H1 (cell line): ENCODE measurements around the gene TIMP4. TPM values are rescaled to one million over a fixed set of nuclear protein-coding genes. Genes with fewer than 3 reads are reported as not detected.

Source experiments
- CTCF ChIA-PET: fragments of 300-600 bp; sonication (Branson Sonifier 250); formaldehyde crosslinking; loops from one replicate; lab custom pipeline; 2021; ENCODE audit not compliant: partially characterized antibody; lab: Charles Lee
- POLR2A ChIA-PET: fragments of 300-600 bp; sonication (Branson Sonifier 250); formaldehyde crosslinking; loops from one replicate; lab custom pipeline; 2021; ENCODE audit warnings: inconsistent platforms; ENCODE audit not compliant: partially characterized antibody; lab: Charles Lee
- DNase-seq, 2 experiments: peaks; one replicate each; pipeline versions ENCODE4 v3.0.0 to v3.0.0-alpha.2; 2010 to 2022; ENCODE audit warnings: low spot score in 2 of 2, low read depth in 1 of 2, mixed read lengths in 1 of 2
- FAIRE-seq: peaks from 2 replicates; lab custom pipeline; 2011; peaks lifted over from hg19 to GRCh38; lab: Jason Lieb, UNC
- H2AFZ ChIP-seq: 2 replicates; pipeline ENCODE4 v1.8.1; 2012; ENCODE audit warnings: low read length, inconsistent platforms
- H2AK5ac ChIP-seq: 2 replicates; pipeline ENCODE4 v1.6.1; 2013; ENCODE audit warnings: low read depth, low read length
- H2BK120ac ChIP-seq: replicated peaks from 2 replicates; pipeline ENCODE3; 2013; ENCODE audit warnings: low read depth, low read length, inconsistent platforms
- H2BK12ac ChIP-seq: 2 replicates; pipeline ENCODE4 v1.6.1; 2013; ENCODE audit warnings: low read depth, low read length
- H2BK15ac ChIP-seq: 2 replicates; pipeline ENCODE4 v1.6.1; 2013; ENCODE audit warnings: low read length
- H2BK20ac ChIP-seq: 2 replicates; pipeline ENCODE4 v1.6.1; 2013; ENCODE audit warnings: low read length
- H2BK5ac ChIP-seq: 2 replicates; pipeline ENCODE4 v1.6.1; 2013; ENCODE audit warnings: low read depth, low read length
- H3K14ac ChIP-seq: 2 replicates; pipeline ENCODE4 v1.6.1; 2013; ENCODE audit warnings: inconsistent platforms; ENCODE audit not compliant: insufficient read length
- H3K18ac ChIP-seq: 2 replicates; pipeline ENCODE4 v1.6.1; 2013; ENCODE audit warnings: low read length; ENCODE audit errors: extremely low read depth
- H3K23ac ChIP-seq: 2 replicates; pipeline ENCODE4 v1.6.1; 2013; ENCODE audit warnings: inconsistent platforms; ENCODE audit not compliant: insufficient read length
- H3K23me2 ChIP-seq: 2 replicates; pipeline ENCODE4 v1.6.1; 2013; ENCODE audit warnings: low read depth, low read length
- H3K27ac ChIP-seq: 2 replicates; pipeline ENCODE4 v1.6.1; 2011; ENCODE audit warnings: low read depth, low read length, inconsistent platforms
- H3K27me3 ChIP-seq, 4 experiments: replicated peaks in 1 of 4; 1 replicate in 1 of 4; 2 replicates in 3 of 4; pipeline versions ENCODE4 v1.6.1 to v1.8.1; 2011 to 2013; ENCODE audit warnings: low read length in 3 of 4, mild to moderate bottlenecking in 3 of 4, inconsistent platforms in 2 of 4, mixed read lengths in 2 of 4, moderate library complexity in 1 of 4; ENCODE audit not compliant: control insufficient read depth in 3 of 4, insufficient read depth in 3 of 4; ENCODE audit errors: extremely low read depth in 1 of 4
- H3K36me3 ChIP-seq, 4 experiments: 2 replicates each; pipeline versions ENCODE4 v1.6.1 to v1.8.1; 2011 to 2013; ENCODE audit warnings: mild to moderate bottlenecking in 4 of 4, low read length in 3 of 4, moderate library complexity in 2 of 4, control low read depth in 1 of 4, inconsistent platforms in 1 of 4; ENCODE audit not compliant: insufficient read depth in 4 of 4, control insufficient read depth in 2 of 4
- H3K4ac ChIP-seq: replicated peaks from 2 replicates; pipeline ENCODE3; 2013; ENCODE audit warnings: low read length, low read depth, mixed read lengths, inconsistent platforms; ENCODE audit not compliant: insufficient read length
- H3K4me1 ChIP-seq, 4 experiments: replicated peaks in 1 of 4; 1 replicate in 1 of 4; 2 replicates in 3 of 4; pipeline versions ENCODE4 v1.6.1 to v1.8.1; 2011 to 2013; ENCODE audit warnings: low read length in 3 of 4, inconsistent platforms in 2 of 4, mixed read lengths in 1 of 4; ENCODE audit not compliant: insufficient read depth in 4 of 4, control insufficient read depth in 3 of 4
- H3K4me2 ChIP-seq, 2 experiments: 2 replicates each; pipeline versions ENCODE4 v1.6.1 to v1.8.1; 2011 to 2013; ENCODE audit warnings: low read depth in 2 of 2, low read length in 2 of 2, control low read depth in 1 of 2, inconsistent platforms in 1 of 2, mild to moderate bottlenecking in 1 of 2; ENCODE audit not compliant: insufficient read depth in 1 of 2
- H3K4me3 ChIP-seq, 4 experiments: fragments of 200-600, 300-600 bp in 1 of 4; sonication (generic), shearing (Covaris generic), sonication (Bioruptor Twin) in 1 of 4; 2 replicates each; pipeline versions ENCODE4 v1.5.1 to v1.8.1; 2011 to 2016; ENCODE audit warnings: low read length in 4 of 4, low read depth in 3 of 4, control low read depth in 2 of 4, inconsistent platforms in 2 of 4, mild to moderate bottlenecking in 2 of 4, mixed read lengths in 1 of 4, moderate library complexity in 1 of 4; ENCODE audit not compliant: insufficient read depth in 2 of 4; ENCODE audit errors: extremely low read depth in 1 of 4
- H3K56ac ChIP-seq: replicated peaks from 2 replicates; pipeline ENCODE3; 2013; ENCODE audit warnings: low read depth, mild to moderate bottlenecking, mixed read lengths, low read length, inconsistent platforms; ENCODE audit not compliant: insufficient read length
- H3K79me1 ChIP-seq: 2 replicates; pipeline ENCODE4 v1.6.1; 2013; ENCODE audit warnings: low read depth, low read length, control low read depth
- H3K79me2 ChIP-seq, 2 experiments: 2 replicates each; pipeline versions ENCODE4 v1.6.1 to v1.8.1; 2012 to 2013; ENCODE audit warnings: low read length in 2 of 2, mild to moderate bottlenecking in 2 of 2, inconsistent platforms in 1 of 2; ENCODE audit not compliant: insufficient read depth in 2 of 2, control insufficient read depth in 1 of 2
- H3K9ac ChIP-seq, 4 experiments: replicated peaks in 1 of 4; 1 replicate in 1 of 4; 2 replicates in 3 of 4; pipeline versions ENCODE4 v1.6.1 to v1.8.1; 2011 to 2013; ENCODE audit warnings: low read depth in 3 of 4, low read length in 3 of 4, control low read depth in 2 of 4, mild to moderate bottlenecking in 2 of 4, moderate library complexity in 2 of 4, inconsistent platforms in 1 of 4; ENCODE audit errors: extremely low read depth in 1 of 4
- H3K9me3 ChIP-seq, 2 experiments: 2 replicates each; pipeline versions ENCODE4 v1.6.1 to v1.8.1; 2012 to 2013; ENCODE audit warnings: mild to moderate bottlenecking in 2 of 2, moderate library complexity in 2 of 2, control low read depth in 1 of 2, inconsistent platforms in 1 of 2, low read depth in 1 of 2, low read length in 1 of 2, mixed read lengths in 1 of 2; ENCODE audit not compliant: insufficient read depth in 2 of 2
- H4K20me1 ChIP-seq, 2 experiments: replicated peaks in 1 of 2; 2 replicates each; pipeline versions ENCODE3 to v1.8.1; 2011 to 2013; ENCODE audit warnings: inconsistent platforms in 2 of 2, low read length in 2 of 2, mild to moderate bottlenecking in 1 of 2; ENCODE audit not compliant: insufficient read depth in 2 of 2, control insufficient read depth in 1 of 2
- H4K5ac ChIP-seq: 2 replicates; pipeline ENCODE4 v1.6.1; 2013; ENCODE audit warnings: low read length, low read depth, mixed read lengths, inconsistent platforms; ENCODE audit not compliant: insufficient read length
- H4K8ac ChIP-seq: 2 replicates; pipeline ENCODE4 v1.8.0; 2013; ENCODE audit warnings: mild to moderate bottlenecking, moderate library complexity, low read length, inconsistent platforms; ENCODE audit not compliant: insufficient read depth; ENCODE audit errors: extremely low read depth
- H4K91ac ChIP-seq: replicated peaks from 2 replicates; pipeline ENCODE3; 2013; ENCODE audit warnings: low read length, mixed read lengths, inconsistent platforms; ENCODE audit not compliant: insufficient read length
- SAP30 ChIP-seq: fragments of 300-600 bp; sonication (generic); IDR thresholded peaks from 2 replicates; pipeline ENCODE4 v1.7.1; 2012; ENCODE audit warnings: low read length, moderate library complexity, mild to moderate bottlenecking, inconsistent platforms; ENCODE audit not compliant: insufficient read depth, insufficient replicate concordance
- WGBS, 2 experiments: shearing (Covaris generic) in 1 of 2; methylation state at CpG; one replicate each; pipeline versions ENCODE4 v1.1.6 to v1.1.7; 2013 to 2015; ENCODE audit warnings: low lambda C conversion rate in 2 of 2, mixed read lengths in 2 of 2, inconsistent platforms in 1 of 2, low coverage in 1 of 2, missing lambda C conversion rate in 1 of 2; ENCODE audit not compliant: insufficient replicate concordance in 2 of 2, insufficient coverage in 1 of 2, insufficient read length in 1 of 2; ENCODE audit errors: extremely low coverage in 1 of 2, missing lambda C conversion rate in 1 of 2; 5-methylcytosine and 5-hydroxymethylcytosine counted together
- polyA plus RNA-seq, 7 experiments: library from polyadenylated mRNA; depleted of rRNA in 3 of 7; stranded (reverse) in 5 of 7; unstranded in 2 of 7; fragments of >200 nt in 5 of 7; fragments of 200-250 nt in 2 of 7; gene quantifications; 1 replicate in 5 of 7; 2 replicates in 1 of 7; 4 replicates in 1 of 7; pipeline versions ENCODE4 v1.2.1 to v1.2.3, GENCODE V29; 2011 to 2013; ENCODE audit warnings: missing spikeins in 2 of 7, mixed read lengths in 2 of 7
- total RNA-seq: library from RNA; stranded (reverse); fragmentation: NEBNext Ultra II Directional; extraction: Animal tissue kit (Norgen Biotek cat#: 25700); gene quantifications from 2 replicates; pipeline ENCODE4 v1.2.1, GENCODE V29; 2021

The TIMP4 gene
- total and polyA plus RNA-seq, 2 of the 8 experiments (the other 6 are each of a cell fraction or from before 2014, with no cell fraction given), result 5.1 to 8.7 TPM

DNA sequence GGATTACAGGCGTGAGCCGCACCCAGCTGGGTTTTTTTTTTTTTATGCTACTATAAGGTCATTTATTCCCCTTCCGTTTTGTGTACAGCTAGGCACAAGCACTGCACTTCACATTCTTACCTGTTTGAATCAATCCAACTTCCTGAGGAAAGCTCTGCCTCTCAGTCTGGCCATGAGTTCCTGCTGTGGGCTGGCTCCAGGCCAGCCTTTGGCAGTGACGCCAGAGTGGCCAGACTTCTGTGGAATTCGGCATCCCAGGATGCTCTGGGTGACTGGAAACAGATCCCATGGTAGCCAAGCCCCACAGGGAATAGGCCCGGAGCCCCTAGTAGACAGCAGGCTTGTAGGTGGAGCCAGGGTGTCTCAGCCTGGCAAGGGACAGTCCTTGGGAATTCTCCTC, 21.5 kb upstream of the TIMP4 start:
- Histone ChIP-seq H3K23ac (no peak overlapping the region), H2BK20ac (no peak overlapping the region), H3K9ac (no peak overlapping the region), H3K23me2 (no peaks in the 10 kb centered on the region; the same call in 1 of the 2 replicates), H3K56ac (no peak overlapping the region), H4K20me1 (no peaks in the 10 kb centered on the region), H3K36me3 (no peaks in the 10 kb centered on the region; a peak in 1 of 8 replicates), H3K79me1 (no peaks in the 10 kb centered on the region), H3K9me3 (no peaks in the 10 kb centered on the region), H3K4me1 (no peaks in the 10 kb centered on the region), H3K79me2 (no peaks in the 10 kb centered on the region), H2BK15ac (no peak overlapping the region), H2BK120ac (no peak overlapping the region), H3K4me3 (no peak overlapping the region), H3K27ac (no peak overlapping the region), H3K4ac (no peak overlapping the region), H2AK5ac (no peak overlapping the region), H3K4me2 (no peak overlapping the region), H2AFZ (no peak overlapping the region), H3K18ac (no peak overlapping the region), H4K91ac (no peak overlapping the region), H2BK5ac (no peak overlapping the region), H4K5ac (no peak overlapping the region), H4K8ac (no peak overlapping the region), H3K27me3 (no peaks in the 10 kb centered on the region), H2BK12ac (no peak overlapping the region), H3K14ac (no peak overlapping the region)
- DNase-seq (no peak), FAIRE-seq (no peak)
- TF ChIP-seq SAP30, result no peak
- ChIA-PET CTCF (interaction anchor here (0.9 to 16.8 kb wide), 3 partner anchors 34 to 383 kb away, joined by 3 to 651 read pairs (median 4); partner anchors contain the start of gene TIMP4), POLR2A (interaction anchor here (0.7 kb wide), 1 partner anchor 42 kb away, joined by 3 read pairs; no protein-coding TSS in a partner anchor)
- WGBS, 2 experiments, result 90% methylated on average over 6 of the region's 6 CpGs; no CpG with 5 or more reads in 1 of the 2 experiments
